Skin of body (tissue), 2 donors: Measurements from ENCODE around the gene NTRK2. TPM values are rescaled to one million over a fixed set of nuclear protein-coding genes. Genes with fewer than 3 reads are reported as not detected.
"Not testable (repeated sequence)": the region's sequence is repeated elsewhere in the genome, so short reads cannot be mapped to it uniquely, and the experiment has no call there.

Source experiments
- DNase-seq: peaks from one replicate; lab custom pipeline; 2025; lab: John Stamatoyannopoulos, UW
- total RNA-seq: library from RNA; depleted of rRNA; stranded (reverse); fragments of >200 nt; gene quantifications from one replicate; pipeline ENCODE4 v1.2.3, GENCODE V29; 2014

NTRK2 gene
- total RNA-seq, 1 donor from 2014 or later = 35.3 TPM

DNA sequence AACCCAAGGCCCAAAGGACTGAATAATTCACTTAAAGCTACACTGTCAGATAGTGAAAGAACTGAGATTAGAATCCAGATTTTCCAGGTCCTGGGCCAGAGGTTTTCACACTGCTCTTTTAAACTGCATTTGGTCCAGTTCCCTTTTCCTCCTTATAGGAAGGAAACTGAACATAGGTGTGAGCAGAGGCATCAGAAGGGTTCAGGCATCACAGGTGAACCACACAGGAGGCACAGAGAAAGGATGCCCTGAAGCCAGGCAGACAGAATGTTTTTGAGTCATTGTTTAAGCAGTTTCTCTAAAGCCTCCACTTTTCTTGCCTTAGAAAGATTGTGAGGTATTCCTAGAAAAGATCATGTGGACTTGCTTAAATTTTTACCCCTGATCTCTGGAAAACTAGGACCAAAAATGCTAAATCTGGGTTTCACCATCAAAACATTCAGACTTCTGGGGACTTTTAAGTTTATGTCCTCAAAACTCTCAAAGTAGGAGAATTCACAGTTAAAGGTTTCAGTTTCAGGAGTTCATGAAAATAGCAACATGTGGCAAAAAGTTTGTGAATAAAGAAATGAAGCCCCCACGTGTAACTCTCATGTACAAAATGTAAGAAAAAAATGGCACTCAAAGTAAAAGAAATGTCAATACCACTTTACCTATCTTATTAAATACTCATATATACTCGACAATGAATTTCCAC is 386.1 kb downstream of the NTRK2 start:
- no peak for DNase-seq

DNA sequence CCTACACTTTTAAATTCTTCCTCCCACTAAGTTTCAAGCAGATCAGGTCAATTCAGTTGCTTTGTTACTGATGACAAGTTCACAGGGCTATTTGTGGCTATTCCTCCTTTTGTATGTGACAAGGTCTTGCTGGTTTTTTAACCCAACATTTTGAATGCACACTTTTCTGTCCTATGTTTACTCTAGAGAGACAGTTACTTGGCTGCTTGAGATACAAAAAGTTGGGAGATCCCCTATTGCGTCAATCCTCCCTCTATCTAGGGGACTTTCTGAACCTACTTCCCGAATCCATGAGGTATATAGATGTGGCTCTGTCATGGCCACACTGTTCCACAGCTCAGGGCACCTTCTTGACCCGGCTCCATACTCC is 386.7 kb downstream of the NTRK2 start:
- no peak for DNase-seq

DNA sequence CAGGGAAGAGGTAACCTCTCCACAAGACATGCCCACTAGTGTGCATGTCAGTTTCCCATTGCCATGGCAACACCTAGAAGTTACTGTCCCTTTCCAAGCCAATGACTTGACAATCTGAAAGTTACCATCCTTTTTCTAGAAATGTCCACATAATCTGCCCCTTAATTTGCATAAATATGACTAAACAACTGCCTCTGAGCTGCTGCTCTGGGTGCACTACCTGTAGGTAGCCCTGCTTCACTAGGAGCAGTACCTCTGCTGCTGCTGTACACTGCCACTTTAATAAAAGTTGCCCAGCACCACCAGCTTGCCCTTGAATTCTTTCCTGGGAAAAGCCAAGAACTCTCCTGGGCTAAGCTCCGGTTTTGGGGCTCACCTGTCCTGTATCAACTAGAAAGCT is 392.4 kb downstream of the NTRK2 start:
- no peak for DNase-seq

DNA sequence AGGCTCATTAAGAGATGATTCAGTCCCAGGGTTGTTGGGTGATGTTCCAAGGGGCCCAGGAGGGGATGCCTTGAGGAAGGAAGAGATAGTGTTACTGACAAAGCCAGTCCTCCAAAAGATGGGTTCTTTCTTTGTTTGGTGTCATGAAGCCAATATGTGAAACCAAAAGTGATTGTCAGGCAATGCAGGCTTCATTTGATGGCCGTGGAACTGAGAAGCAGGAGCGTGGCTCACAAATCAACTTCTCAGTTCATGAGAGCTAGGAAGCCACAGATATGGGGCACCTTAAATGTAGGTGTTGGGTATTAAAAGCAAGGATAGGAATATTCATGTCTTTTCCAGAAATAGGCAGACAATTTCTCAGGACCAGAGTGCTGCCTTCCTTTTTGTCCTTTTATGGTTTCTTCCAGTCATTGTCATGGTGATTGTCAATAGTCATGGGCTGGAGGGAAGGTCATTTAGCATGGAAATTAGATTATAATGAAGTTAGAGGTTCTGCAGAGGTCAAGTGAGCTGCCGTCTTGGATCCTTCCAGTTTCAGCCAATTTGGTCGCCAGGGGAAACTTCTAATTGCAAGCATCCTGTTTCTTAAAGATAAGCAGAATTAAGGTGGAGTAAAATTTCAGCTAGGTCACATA is 393.0 kb downstream of the NTRK2 start:
- DNase-seq = no peak

DNA sequence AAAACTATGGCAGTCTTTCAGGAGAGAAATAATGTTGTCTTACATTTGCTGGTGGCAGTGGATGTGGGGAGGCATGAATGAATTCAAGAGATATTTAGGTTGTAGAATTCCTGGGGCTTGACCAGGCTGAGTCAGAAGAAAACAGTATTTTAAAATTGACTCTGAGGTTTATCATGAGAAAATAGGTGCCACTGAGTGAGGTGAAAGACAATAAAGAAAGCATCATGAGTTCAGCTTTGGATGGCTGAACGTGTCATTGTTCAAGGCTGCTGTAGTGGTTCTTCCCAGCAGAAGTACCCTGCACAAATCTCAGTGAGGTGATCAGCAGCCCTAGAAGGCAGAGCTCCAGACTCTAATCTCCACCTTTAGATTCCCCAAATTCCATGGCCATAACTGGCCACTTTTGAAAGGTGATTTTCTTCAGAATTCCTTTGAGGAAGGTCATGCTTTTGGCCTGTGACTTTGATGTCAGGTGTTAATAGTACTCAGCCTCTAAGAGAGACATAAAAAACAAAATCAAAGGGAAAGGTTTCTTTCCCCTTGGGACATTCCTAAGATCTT is 395.4 kb downstream of the NTRK2 start:
- DNase-seq = no peak

DNA sequence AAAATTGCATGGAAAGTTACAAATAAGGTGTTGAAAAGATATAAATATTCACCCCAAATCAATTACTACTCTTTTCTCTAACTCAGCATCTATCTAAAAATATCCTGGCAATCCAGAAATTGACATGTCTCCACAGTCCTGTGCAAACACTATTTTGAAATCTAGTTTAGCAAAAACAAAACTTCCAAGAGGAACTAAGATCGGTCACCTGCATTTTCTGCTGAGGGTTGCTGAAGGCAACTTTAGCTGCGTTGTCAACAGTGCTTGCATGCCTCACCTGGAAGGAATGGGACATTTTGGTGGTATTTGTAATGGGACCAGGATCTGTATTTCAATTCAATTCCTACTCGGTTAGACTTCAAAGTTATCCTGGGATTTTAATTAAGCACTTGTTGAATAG is 398.3 kb downstream of the NTRK2 start:
- no peak for DNase-seq

DNA sequence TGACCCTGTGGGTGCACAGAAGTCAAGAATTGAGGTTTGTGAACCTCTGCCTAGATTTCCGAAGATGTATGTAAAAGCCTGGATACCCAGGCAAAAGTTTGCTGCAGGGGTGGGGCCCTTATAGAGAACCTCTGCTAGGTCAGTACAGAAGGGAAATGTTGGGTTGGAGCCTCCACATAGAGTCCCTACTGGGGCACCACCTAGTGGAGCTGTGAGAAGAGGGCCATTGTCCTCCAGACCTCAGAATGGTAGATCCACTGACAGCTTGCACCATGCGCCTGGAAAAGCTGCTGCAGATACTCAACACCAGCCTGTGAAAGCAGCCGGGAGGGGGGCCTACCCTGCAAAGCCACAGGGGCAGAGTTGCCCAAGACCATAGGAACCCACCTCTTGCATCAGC is 399.9 kb downstream of the NTRK2 start:
- DNase-seq = not testable (repeated sequence)
